Measurements from ENCODE around the gene OR4E2.

DNA sequence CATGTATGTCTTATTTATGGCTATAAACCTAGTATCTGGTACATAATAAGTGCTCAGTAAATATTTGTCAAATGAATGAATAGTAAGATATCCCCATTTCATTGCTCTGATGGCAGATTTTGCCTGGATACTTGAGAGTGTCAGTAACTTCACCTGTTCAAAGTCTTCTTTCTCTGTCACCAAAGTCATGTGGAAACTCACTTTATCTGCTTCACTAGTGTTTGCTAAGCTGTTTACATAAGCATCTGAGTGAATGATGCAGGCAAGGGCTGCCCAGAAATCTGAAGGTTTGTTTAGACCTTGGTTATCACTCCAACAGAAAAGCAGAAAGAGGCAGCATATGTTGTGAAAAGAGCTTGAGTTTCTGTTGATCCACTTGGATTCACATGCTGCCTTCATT lies 15.6 kb downstream of the OR4E2 start:
- TF ChIP-seq GATA3 (IDR thresholded peaks at IDR 0.05; ENCODE audit: low read depth, low read length): no peak
- no peak for TF ChIP-seq GATA2 (IDR thresholded peaks at IDR 0.05; ENCODE audit: low read depth, low read length)

Measured in SH-SY5Y (cell line).